Liver (tissue), 9 donors: ENCODE measurements around the gene ZNF334. TPM values are rescaled to one million over a fixed set of nuclear protein-coding genes. Genes with fewer than 3 reads are reported as not detected.

Experiments used
- DNase-seq: peaks from one replicate; pipeline ENCODE4 v3.0.0-alpha.2; 2017; ENCODE audit warnings: low spot score
- H3K27ac ChIP-seq, 2 donors: one replicate each; pipeline ENCODE4 v1.7.0; 2013; ENCODE audit warnings: inconsistent platforms in 2 of 2, low read length in 2 of 2, control low read depth in 1 of 2, low read depth in 1 of 2, mild to moderate bottlenecking in 1 of 2
- H3K27me3 ChIP-seq, 4 donors: one replicate each; pipeline versions ENCODE4 v1.6.1 to v1.7.0; 2013; ENCODE audit warnings: low read length in 3 of 4, inconsistent platforms in 1 of 4, mild to moderate bottlenecking in 1 of 4, moderate library complexity in 1 of 4; ENCODE audit not compliant: control insufficient read depth in 4 of 4, insufficient read depth in 4 of 4
- H3K36me3 ChIP-seq, 4 donors: one replicate each; pipeline versions ENCODE4 v1.6.1 to v1.7.0; 2013; ENCODE audit warnings: low read length in 3 of 4, mild to moderate bottlenecking in 3 of 4, low read depth in 1 of 4, moderate library complexity in 1 of 4; ENCODE audit not compliant: control insufficient read depth in 4 of 4, insufficient read depth in 3 of 4
- H3K4me1 ChIP-seq, 4 donors: one replicate each; pipeline versions ENCODE4 v1.6.1 to v1.7.0; 2013; ENCODE audit warnings: low read length in 3 of 4, mild to moderate bottlenecking in 3 of 4, moderate library complexity in 1 of 4; ENCODE audit not compliant: control insufficient read depth in 4 of 4, insufficient read depth in 4 of 4
- H3K4me3 ChIP-seq, 3 donors: one replicate each; pipeline versions ENCODE4 v1.6.1 to v1.7.0; 2013; ENCODE audit warnings: low read length in 3 of 3, control low read depth in 1 of 3, low read depth in 1 of 3, mild to moderate bottlenecking in 1 of 3
- H3K9ac ChIP-seq, 2 donors: one replicate each; pipeline ENCODE4 v1.7.0; 2013; ENCODE audit warnings: low read length in 2 of 2, mild to moderate bottlenecking in 2 of 2, moderate library complexity in 2 of 2, control low read depth in 1 of 2, low read depth in 1 of 2
- H3K9me3 ChIP-seq, 4 donors: one replicate each; pipeline versions ENCODE4 v1.6.1 to v1.7.0; 2013; ENCODE audit warnings: low read length in 3 of 4; ENCODE audit not compliant: control insufficient read depth in 4 of 4
- ATF3 ChIP-seq: IDR thresholded peaks from 2 replicates; pipeline ENCODE4 v1.6.1; 2016; ENCODE audit warnings: antibody characterized with exemption
- EGR1 ChIP-seq, 2 donors: IDR thresholded peaks; 2 replicates each; pipeline ENCODE4 v1.6.1; 2016 to 2018; ENCODE audit warnings: antibody characterized with exemption in 2 of 2, low read depth in 2 of 2
- FOXA1 ChIP-seq: IDR thresholded peaks from 2 replicates; pipeline ENCODE4 v1.6.1; 2016; ENCODE audit warnings: antibody characterized with exemption
- FOXA2 ChIP-seq: IDR thresholded peaks from 2 replicates; pipeline ENCODE4 v1.6.1; 2016; ENCODE audit warnings: antibody characterized with exemption
- GABPA ChIP-seq, 2 donors: IDR thresholded peaks in 1 of 2; conservative IDR thresholded peaks in 1 of 2; 2 replicates each; pipeline ENCODE4 v1.6.1; 2016; ENCODE audit warnings: antibody characterized with exemption in 2 of 2, mild to moderate bottlenecking in 1 of 2, moderate library complexity in 1 of 2
- HNF4A ChIP-seq, 2 donors: conservative IDR thresholded peaks; 2 replicates each; pipeline ENCODE4 v1.6.1; 2016; ENCODE audit warnings: antibody characterized with exemption in 2 of 2, mild to moderate bottlenecking in 2 of 2
- HNF4G ChIP-seq: IDR thresholded peaks from 2 replicates; pipeline ENCODE4 v1.6.1; 2016; ENCODE audit warnings: antibody characterized with exemption
- MAX ChIP-seq: IDR thresholded peaks from 2 replicates; pipeline ENCODE4 v1.6.1; 2016; ENCODE audit warnings: antibody characterized with exemption
- NR2F2 ChIP-seq: IDR thresholded peaks from 2 replicates; pipeline ENCODE4 v1.6.1; 2016; ENCODE audit warnings: antibody characterized with exemption
- RAD21 ChIP-seq, 2 donors: IDR thresholded peaks; 2 replicates each; pipeline ENCODE4 v1.6.1; 2016; ENCODE audit warnings: antibody characterized with exemption in 2 of 2, mild to moderate bottlenecking in 2 of 2
- REST ChIP-seq: IDR thresholded peaks from 2 replicates; pipeline ENCODE4 v1.6.1; 2016; ENCODE audit warnings: antibody characterized with exemption, mild to moderate bottlenecking
- SP1 ChIP-seq: IDR thresholded peaks from 2 replicates; pipeline ENCODE4 v1.6.1; 2018; ENCODE audit warnings: antibody characterized with exemption, mild to moderate bottlenecking
- TAF1 ChIP-seq: conservative IDR thresholded peaks from 2 replicates; pipeline ENCODE4 v1.6.1; 2016; ENCODE audit warnings: antibody characterized with exemption, mild to moderate bottlenecking
- YY1 ChIP-seq: IDR thresholded peaks from 2 replicates; pipeline ENCODE4 v1.6.1; 2016; ENCODE audit warnings: antibody characterized with exemption, mild to moderate bottlenecking
- WGBS: extraction: QIAGEN DNeasy Blood & Tissue Kit; methylation state at CpG from one replicate; pipeline ENCODE4 v1.1.7; 2013; 5-methylcytosine and 5-hydroxymethylcytosine counted together
- polyA plus RNA-seq, 2 donors: library from polyadenylated mRNA; stranded (reverse) in 1 of 2; unstranded in 1 of 2; fragments of 200-250 nt in 1 of 2; fragments of >200 nt in 1 of 2; fragmentation: Nextera tagmentation in 1 of 2; extraction: Ambion mirVana in 1 of 2; gene quantifications; one replicate each; pipeline versions ENCODE4 v1.2.1 to v1.2.3, GENCODE V29; 2013 to 2015
- total RNA-seq, 2 donors: library from RNA; depleted of rRNA; stranded (reverse); fragments of >200 nt; gene quantifications; one replicate each; pipeline ENCODE4 v1.2.3, GENCODE V29; 2014
- donor health status: healthy.
- donor health status: healthy.
- donor health status: healthy.
- donor health status: healthy.
- donor health status: healthy.

ZNF334 gene
- total and polyA plus RNA-seq, 4 donors: 0.65 to 3.3 (median 1.2) TPM

- H3K9me3 ChIP-seq: no peaks in the 10 kb centered on the region
- WGBS: 90% methylated on average over 4 of the region's 4 CpGs
- DNase-seq: no peak
- no peak overlapping the region for H3K9ac ChIP-seq
- TF ChIP-seq TAF1 (no peak), YY1 (no peak), EGR1 (IDR thresholded peaks at IDR 0.05; ENCODE audit: low read depth in 2 of 2) (no peak), HNF4G (no peak), SP1 (no peak), FOXA2 (no peak), HNF4A (conservative IDR thresholded peaks at IDR 0.05) (no peak), MAX (no peak), ATF3 (no peak)
- H3K27me3 ChIP-seq: no peaks in the 10 kb centered on the region
- no peaks in the 10 kb centered on the region for H3K4me1 ChIP-seq
- H3K4me3 ChIP-seq: no peak overlapping the region
- H3K36me3 ChIP-seq: no peaks in the 10 kb centered on the region
- H3K27ac ChIP-seq: no peak overlapping the region
Measured at GRCh38 chr20:46555370-46555956, 42.1 kb upstream of the ZNF334 start.

- Histone ChIP-seq H3K9ac (no peak overlapping the region), H3K4me1 (no peaks in the 10 kb centered on the region), H3K4me3 (no peak overlapping the region), H3K36me3 (no peaks in the 10 kb centered on the region), H3K9me3 (no peaks in the 10 kb centered on the region), H3K27me3 (no peaks in the 10 kb centered on the region), H3K27ac (no peak overlapping the region)
- TF ChIP-seq YY1 (no peak), HNF4G (no peak), REST (no peak), FOXA2 (no peak), FOXA1 (no peak), MAX (no peak), SP1 (no peak), GABPA (IDR thresholded peaks at IDR 0.05 in 1 of 2, conservative IDR thresholded peaks at IDR 0.05 in 1 of 2) (no peak), RAD21 (IDR thresholded peaks at IDR 0.05) (no peak), TAF1 (no peak), ATF3 (no peak), NR2F2 (no peak), EGR1 (IDR thresholded peaks at IDR 0.05; ENCODE audit: low read depth in 2 of 2) (no peak)
- no peak for DNase-seq
- WGBS: 83% methylated on average over 3 of the region's 3 CpGs
Measured at GRCh38 chr20:46554828-46555227, 41.5 kb upstream of the ZNF334 start.
